RPMI7951 (cell line): Measurements from ENCODE around the gene HBM. TPM values are rescaled to one million over a fixed set of nuclear protein-coding genes. Genes with fewer than 3 reads are reported as not detected.
"Not testable (repeated sequence)": the region's sequence is repeated elsewhere in the genome, so short reads cannot be mapped to it uniquely, and the experiment has no call there.

Experiments used
- DNase-seq: peaks from one replicate; pipeline ENCODE4 v3.0.0-alpha.2; 2012; ENCODE audit warnings: low read depth
- total RNA-seq: library from RNA; depleted of rRNA; stranded (reverse); fragments of >200 nt; shearing (Covaris generic); gene quantifications from 2 replicates; pipeline ENCODE4 v1.2.3, GENCODE V29; 2014

HBM gene
- total RNA-seq, 1 experiment from 2014 or later: not detected

GRCh38 chr16:146646-147045 lies 19.1 kb upstream of the HBM start:
- DNase-seq: no peak

- peak; percentile 48 for DNase-seq
Measured at GRCh38 chr16:149024-149660, 16.6 kb upstream of the HBM start.

GRCh38 chr16:152141-153128 lies 13.3 kb upstream of the HBM start, which contains the start of gene HBZ:
Gene HBZ, plus strand, starts transcription at chr16:152644. Its CDS starts 266 bp downstream, at chr16:152910.
- DNase-seq: no peak

GRCh38 chr16:153129-153521 lies 12.7 kb upstream of the HBM start:
- DNase-seq: not testable (repeated sequence)

- not testable (repeated sequence) for DNase-seq
Measured at GRCh38 chr16:153550-154216, 12.1 kb upstream of the HBM start.

GRCh38 chr16:154217-155030 lies 11.4 kb upstream of the HBM start:
- peak; percentile 24 for DNase-seq

- no peak for DNase-seq
Measured at GRCh38 chr16:155031-155398, 10.8 kb upstream of the HBM start.

GRCh38 chr16:159136-159849 lies 6.5 kb upstream of the HBM start:
- DNase-seq: no peak

- DNase-seq: not testable (repeated sequence)
Measured at GRCh38 chr16:160242-160641, 5.5 kb upstream of the HBM start.

- no peak for DNase-seq
Measured at GRCh38 chr16:160691-161190, 5.0 kb upstream of the HBM start.

- no peak for DNase-seq
Measured at GRCh38 chr16:162271-162991, 3.3 kb upstream of the HBM start.

- DNase-seq: not testable (repeated sequence)
Measured at GRCh38 chr16:163139-163538, 2.6 kb upstream of the HBM start.

- not testable (repeated sequence) for DNase-seq
Measured at GRCh38 chr16:163696-164095, 2.1 kb upstream of the HBM start.

- not testable (repeated sequence) for DNase-seq
Measured at GRCh38 chr16:164134-164823, 1.5 kb upstream of the HBM start.

- no peak for DNase-seq
Measured at GRCh38 chr16:164827-165538, 795 bp upstream of the HBM start.

- DNase-seq: no peak
Measured at GRCh38 chr16:166375-167121, 770 bp downstream of the HBM start.

GRCh38 chr16:167122-167690 lies 1.4 kb downstream of the HBM start:
- no peak for DNase-seq

- no peak for DNase-seq
Measured at GRCh38 chr16:168424-168823, 2.6 kb downstream of the HBM start.
